Embryonic facial prominence (tissue), 1 donor: Measurements from ENCODE around the gene APLN.

Experiments used
- DNase-seq: peaks from one replicate; pipeline ENCODE4 v3.0.0-alpha.2; 2016; ENCODE audit errors: extremely low spot score

APLN gene

DNA sequence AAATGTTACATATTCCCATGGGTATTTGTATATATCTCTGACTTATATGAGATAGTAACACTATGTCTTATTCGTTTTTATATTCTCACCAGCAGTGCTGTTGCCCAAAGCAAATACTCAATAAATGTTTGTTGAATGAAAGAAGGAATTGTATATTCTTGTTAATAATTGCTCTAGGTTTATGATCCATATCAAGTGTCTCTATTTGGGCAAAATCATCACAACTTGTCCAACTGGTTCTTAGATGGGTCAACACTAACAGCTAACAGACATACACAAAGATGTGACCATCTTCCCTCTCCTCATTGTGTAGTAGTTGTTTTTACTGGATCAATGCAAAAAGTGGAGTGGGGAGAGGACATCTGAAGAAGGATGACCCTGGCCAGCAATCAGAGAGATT lies 6.6 kb upstream of the APLN start:
- DNase-seq = no peak

GRCh38 chrX:129659861-129660260 lies 5.1 kb upstream of the APLN start:
- no peak for DNase-seq

GRCh38 chrX:129659141-129659540 lies 4.4 kb upstream of the APLN start:
- DNase-seq = no peak

- no peak for DNase-seq
These were observed 3.7 kb upstream of the APLN start for GRCh38 chrX:129658429-129658828.

GRCh38 chrX:129655547-129656249 lies 942 bp upstream of the APLN start:
- DNase-seq = no peak

DNA sequence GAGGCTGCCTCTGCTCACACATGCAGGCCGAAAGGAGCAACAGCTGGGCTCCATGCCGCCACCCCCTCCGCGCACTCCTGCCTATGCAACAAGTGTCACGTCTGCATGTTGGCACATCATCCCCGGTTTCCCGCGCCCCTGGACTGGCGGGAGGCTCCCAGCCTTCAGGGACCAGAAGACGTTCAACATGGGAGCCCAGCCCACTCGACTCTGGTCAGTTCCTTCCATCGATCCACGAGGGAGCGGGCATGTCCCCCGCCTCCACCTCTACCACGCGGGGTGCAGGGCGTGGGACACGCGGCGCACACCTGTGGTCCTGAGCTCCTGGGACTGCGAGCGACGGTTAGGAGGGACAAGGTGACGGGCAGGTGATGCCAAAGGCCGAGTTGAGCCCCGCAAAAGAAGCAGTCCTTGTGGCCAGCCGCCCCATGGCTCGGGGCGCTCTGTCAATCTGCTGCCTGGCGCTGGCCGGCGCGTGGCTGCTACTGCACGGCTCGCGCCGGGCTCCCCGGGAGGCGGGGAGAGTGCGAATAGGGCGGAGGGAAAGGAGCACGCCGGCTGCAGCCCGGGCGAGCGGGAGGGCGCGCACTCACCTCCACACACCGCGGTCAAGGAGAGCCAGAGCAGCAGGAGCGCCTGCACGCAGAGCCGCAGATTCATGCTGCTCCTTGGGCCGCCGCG lies 645 bp downstream of the APLN start:
- no peak for DNase-seq

GRCh38 chrX:129653181-129653970 lies 1.4 kb downstream of the APLN start:
- DNase-seq = no peak

DNA sequence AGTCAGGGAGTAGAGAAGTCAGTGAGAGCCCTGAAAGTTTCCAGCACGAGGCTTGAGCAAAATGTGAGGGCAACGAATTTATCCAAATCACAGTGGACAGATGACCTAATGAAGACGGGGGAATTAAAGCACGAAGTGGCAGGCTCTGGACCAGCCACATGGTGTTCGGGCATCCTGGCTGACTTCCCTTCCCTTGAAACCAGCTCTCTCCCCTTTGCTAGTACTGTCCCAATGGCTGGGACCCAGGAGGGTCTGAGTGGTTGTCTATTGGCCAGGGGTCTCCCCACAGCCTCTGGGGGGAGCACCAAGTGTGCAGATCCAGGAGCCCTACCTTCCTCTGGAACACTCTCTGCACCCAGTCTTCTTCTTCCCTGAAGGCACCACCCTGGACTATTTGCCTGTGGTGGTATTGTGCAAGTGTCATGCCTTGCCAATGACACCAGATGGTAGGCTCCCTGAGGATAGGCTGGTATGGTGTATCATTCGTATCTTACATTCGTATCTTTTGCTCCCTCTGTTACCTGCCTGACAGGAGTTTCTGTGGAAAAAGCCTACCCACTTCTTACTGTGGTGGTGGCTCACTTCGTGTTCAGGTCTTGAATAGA lies 2.1 kb downstream of the APLN start:
- DNase-seq = no peak

GRCh38 chrX:129651756-129652564 lies 2.8 kb downstream of the APLN start:
- no peak for DNase-seq

DNA sequence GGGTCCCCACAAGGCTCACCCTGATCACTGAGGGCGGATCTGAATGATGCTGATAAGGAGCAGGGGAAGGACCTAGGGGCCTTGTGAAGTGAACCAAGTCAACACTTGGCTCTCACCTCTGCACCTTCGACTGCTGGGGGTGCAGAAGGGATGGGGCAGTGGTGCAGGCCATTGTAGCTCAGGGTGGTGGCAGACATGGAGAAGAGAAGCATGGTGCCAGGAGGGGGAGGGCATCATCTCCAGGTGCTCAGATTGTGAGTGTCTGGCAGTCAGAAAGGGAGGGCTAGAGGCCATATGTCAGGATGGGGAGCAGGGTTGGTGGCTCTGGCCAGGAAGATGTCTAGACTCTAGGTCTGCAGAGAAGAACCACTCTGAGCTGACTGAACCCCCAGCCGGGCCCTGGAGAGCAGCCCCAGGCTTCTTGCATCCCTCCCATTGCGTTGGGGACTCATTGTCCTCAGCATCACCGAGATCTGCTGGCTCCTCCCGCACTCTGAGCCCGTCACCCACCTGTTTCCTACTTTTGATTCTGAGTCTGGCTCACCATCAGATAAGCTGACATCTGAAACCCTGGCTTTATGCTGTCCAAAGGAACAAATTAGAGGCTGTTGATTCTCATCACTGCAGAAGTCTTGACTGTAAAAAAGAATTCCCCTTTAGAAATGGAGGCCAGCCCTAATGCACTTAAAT lies 3.8 kb downstream of the APLN start:
- no peak for DNase-seq

DNA sequence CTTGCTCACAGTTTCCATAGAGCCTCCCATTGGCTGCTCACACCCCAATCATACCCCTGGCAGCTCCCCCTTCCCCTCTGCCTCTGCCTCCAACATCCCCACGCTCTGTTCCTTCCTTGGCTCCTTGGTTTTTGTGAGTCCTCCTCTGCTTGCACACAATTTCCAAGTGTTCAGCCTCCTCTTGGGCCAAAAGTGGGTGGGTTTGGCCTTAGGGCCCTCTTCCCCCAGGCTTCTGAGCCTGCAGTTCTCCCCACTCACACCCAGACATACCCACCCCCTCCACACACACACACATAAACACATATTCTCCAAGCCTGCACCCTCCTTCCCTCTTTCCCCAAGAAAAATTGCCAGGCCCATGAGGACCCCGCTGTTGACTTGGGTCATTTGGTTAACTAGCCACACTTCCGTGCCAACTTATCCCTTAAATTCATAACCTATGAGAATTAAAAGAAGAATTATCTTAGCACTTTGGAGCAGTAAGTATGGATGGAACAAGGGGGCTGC lies 4.5 kb downstream of the APLN start:
- no peak for DNase-seq

- no peak for DNase-seq
These were observed 5.2 kb downstream of the APLN start for GRCh38 chrX:129649268-129650182.

- no peak for DNase-seq
These were observed 6.1 kb downstream of the APLN start for GRCh38 chrX:129648514-129649267.

GRCh38 chrX:129647418-129648410 lies 7.0 kb downstream of the APLN start:
- no peak for DNase-seq

DNA sequence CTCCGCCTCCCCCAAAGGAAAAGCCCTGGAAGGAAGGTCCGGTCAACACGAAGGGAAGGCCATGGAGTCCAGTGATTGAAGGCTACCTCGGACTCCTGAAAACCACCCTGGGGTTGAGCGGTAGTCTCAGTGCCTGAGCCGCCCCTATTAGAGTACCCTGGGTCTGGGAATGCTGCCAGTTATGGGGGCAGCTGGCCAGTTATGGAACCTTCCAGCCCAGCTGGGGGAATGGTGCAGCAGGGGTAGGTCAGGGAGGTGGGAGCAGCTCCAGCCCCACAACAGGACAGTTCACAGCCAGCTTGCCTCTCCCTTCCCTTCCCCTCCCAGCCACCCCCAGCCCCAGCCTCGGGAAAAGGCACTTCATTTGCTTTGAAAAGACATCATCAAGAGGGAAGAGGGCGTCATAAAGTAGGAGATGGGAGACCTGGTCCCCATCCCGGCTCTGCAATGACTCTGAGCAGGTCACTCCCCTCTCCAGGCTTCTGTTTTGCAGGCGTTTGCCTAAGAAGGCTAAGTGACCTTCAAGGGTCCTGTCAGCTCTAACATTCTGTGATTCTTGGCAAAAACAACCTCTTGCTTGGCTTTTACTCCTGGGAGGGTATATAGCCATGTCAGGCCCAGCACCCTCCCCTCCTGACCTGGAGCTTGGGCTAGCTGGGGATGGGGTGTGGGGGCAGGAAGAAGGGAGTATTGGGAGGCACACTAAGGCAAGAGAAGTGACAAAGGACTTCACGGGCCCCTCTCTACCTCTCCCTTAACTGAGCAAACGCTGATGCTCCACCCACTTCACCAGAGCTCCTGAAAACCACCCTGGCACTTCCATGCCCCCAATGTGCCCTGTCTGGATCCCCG lies 8.0 kb downstream of the APLN start:
- no peak for DNase-seq

DNA sequence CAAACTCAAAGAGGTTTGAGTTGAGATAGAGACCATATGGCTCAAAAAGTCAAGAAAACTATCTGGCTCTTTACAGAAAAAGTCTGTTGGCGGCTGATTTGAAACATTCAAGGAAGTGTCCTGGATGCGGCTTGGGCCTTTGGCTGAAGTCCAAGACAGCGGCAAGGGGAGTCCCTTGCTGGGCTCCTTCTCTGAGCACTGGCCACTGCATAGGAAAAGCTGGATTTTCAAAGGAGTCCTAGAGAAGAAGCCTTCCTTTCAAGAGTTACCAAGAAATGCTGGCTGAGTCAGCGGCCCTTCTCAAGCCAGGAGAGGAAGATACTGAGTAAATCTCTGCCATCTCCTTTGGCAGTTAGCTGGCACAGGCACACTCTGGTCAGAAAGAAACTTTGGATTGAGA lies 12.1 kb downstream of the APLN start:
- no peak for DNase-seq

GRCh38 chrX:129641941-129642340 lies 12.8 kb downstream of the APLN start:
- no peak for DNase-seq
